ENCODE measurements around the gene ABHD2. TPM values are rescaled to one million over a fixed set of nuclear protein-coding genes. Genes with fewer than 3 reads are reported as not detected.
"Not testable (repeated sequence)": the region's sequence is repeated elsewhere in the genome, so short reads cannot be mapped to it uniquely, and the experiment has no call there.

Gene ABHD2
- polyA plus RNA-seq, 3 donors, result 26.5 to 31.7 (median 29.0) TPM

DNA sequence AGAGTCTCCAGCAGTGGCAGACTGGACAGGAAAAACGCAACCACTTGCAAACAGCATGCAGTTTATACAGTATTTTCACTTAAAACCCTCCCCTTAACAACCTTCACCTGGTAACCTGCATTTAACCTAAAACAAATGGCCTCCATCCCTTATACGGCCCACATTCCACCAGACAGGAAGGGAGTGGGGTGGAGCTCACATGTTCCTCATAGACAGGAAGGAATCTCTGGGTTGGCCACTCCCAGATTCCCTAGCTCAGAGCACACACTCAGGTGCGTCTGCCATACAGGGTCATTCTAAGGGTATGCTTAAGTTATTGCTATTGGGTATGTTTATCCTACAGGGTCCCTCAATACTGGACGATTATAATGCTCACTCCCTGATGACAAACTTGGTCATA, 16.8 kb upstream of the ABHD2 start:
- no peak for DNase-seq

DNA sequence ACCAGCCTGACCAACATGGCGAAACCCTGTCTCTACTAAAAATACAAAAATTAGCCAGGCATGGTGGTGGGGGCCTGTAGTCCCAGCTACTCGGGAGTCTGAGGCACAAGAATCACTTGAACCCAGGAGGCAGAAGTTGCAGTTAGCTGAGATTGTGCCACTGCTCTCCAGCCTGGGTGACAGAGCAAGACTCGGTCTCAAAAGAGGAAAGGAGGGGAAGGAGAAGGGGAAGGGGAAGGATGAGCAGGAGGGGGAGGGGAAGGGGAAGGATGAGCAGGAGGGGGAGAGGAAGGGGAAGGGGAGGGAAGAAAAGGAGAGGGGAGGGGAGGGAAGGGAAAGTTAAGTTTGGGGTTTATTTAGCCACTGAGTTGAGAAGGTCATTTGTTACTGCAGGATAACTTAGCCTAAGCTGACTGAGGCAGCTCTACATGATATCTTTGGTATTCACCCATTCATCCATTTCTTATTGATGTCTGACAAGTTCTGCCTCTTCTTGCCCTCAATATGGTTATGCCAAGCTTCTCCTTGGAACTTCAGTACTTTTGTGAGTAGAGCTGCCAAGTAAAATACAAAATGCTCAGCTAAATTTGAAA, 15.9 kb upstream of the ABHD2 start:
- no peak for DNase-seq

DNA sequence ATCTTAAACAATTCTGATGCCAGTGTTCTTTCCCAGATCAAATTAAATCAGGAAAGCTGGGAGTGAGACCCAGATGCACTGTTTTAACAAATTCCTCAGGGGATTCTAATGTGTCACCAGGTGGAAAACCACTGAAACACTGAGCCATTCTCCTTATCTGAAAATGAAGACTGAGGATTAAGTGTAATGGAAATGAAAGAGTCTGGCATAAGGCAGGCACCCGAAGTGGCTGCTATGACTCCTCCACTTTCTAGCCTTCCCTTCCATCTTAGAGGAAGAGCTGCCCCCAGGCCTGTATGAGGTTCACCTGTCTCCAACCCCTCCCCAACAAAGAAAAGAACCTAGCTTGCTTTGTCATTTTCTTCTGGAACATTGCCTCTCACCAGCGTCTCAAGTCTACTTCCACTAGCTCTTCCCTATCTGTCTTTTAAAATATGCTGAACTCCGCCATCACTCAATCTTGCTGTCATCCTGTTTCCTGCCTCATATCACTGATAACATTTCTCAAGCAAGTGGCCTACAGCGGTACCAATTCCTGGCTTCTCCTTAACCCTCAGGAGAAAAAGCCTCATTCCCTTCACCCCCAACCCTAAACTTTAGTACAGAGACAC, 13.7 kb upstream of the ABHD2 start:
- no peak for DNase-seq

DNA sequence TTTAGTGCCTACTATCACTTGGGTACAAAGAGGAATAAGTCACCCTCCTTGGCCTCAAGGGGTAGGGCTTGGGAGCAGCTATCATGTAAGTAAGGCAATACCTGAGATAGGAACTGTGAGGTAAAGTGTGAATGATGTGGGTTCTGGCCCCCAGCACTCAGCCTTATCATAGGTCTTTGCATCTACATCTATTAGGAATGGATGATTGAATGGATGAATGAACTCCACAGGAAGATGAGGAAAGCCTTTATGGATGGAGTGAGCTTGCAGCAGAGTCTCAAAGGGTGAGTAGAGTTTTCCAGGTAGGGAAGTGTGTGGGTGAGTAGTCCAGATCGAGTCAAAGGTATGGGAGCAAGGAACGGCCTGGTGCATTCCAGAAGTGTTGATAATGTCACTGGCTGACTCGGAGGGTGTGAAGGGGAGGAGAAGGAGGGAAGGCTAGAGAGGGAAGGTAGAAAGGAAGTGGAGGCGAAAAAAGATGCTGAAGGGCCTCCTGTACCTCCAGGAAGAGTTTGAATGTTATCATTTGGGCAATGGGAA, 13.1 kb upstream of the ABHD2 start:
- no peak for DNase-seq

DNA sequence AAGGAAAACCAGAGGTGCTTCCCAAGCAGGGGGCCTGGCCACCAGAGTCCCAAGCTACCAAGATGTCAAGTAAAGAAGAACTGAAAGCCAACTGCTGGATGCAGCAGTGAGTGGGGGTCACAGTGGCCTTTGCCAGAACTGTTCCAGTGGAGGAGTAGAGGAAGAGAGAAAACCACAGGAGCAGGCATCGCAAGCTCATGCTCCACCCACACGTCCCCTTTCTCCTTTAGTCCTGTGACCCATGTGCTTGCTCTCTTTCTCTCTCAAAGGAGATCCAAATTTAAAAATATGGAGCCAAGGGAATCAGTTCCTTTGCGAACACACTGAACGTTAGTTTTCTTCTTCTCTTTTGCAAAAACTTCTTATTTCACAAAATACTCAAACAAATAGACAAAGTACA, 12.4 kb upstream of the ABHD2 start:
- no peak for DNase-seq

DNA sequence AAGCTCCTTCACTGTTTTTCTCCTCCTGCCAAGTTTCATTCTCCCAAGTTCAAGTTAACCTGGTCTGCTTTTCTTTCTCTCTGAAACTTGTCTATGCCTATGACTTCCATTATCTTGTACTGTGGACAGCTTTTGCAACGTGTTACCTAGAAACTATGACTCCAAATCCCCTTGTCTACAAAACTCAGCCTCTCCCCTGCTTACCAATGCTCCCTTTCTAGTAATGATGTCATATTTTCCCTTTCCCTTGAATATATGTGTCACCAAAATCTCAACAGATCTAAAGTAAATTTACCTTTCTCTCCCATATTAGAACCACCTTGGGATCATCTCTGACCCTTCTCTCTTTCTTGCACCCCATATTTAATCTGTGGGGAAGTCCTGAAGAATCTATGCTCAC, 10.5 kb upstream of the ABHD2 start:
- DNase-seq, result no peak

DNA sequence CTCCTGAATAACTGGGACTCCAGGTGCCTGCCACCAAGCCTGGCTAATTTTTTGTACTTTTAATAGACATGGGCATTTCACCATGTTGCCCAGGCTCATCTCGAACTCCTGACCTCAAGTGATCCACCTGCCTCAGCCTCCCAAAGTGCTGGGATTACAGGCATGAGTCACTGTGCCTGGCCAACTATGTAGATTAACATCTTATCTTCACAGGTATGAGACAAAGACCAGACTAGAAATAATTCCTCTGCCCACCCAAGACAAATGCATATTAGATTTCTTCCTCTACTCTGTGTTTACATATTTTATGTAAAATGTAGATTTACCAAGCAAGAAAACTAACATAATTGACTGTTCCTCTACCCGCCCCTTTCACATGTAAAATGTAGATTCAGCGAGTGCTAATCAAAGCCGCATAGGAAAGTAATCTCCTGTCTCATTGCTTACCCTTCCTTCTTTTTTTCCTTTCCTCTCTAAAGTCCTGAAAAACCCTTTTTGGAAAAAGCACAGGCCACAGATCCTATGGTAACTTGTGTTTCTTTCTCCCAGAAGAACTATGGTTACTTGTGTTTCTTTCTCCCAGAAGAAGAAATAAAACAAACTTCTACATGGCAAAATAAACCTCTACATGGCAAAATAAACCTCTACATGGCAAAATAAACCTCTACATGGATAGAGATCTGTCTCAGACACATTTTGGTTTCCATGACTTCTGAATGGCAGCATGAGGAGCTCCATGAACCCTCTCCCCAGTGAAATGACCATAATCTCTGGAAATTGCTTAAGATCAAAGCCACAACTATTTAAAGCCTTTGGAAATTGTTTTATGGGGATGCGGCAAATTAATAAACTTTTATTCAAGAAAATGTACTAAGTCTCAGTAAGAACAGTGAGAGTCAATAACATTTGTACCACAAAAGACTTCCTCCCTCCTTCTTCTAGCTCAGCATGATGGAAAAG, 9.1 kb upstream of the ABHD2 start:
- DNase-seq, result no peak

DNA sequence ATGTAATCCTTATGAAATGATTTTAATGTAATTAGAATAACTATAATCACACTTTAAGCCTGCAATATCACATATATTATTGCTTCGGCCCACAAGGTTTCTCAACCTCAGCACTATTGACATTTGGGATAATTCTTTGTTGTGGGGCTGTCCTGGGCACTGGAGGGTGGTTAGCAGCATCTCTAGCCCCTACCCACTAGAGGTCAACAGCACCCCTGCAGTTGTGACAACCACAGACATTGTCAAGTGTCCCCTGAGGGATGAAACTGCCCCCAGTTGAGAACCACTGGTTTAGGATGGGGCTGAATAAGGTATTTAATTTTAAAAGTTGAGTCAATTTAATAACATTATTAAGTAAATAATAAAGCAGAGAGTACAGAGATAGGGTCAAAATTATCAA, 6.4 kb upstream of the ABHD2 start:
- DNase-seq, result no peak

DNA sequence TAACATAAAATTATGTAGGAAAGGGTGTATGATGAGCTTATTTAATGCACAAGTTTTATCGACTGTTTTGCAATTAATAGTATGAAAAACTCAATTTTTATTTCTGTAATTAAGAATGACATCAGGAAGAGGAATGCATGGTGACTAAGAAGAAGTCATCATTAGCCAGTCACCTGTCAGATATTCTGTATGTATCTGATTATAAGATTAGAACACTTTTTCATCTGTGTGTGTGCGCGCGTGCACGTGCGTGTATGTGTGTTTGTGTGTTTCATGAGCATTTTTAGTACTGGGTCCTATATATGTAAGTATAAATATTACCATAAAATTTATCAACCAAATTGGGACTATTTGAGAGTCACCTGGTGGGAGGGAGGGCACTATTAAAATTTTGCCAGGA, 5.0 kb upstream of the ABHD2 start:
- DNase-seq, result no peak

DNA sequence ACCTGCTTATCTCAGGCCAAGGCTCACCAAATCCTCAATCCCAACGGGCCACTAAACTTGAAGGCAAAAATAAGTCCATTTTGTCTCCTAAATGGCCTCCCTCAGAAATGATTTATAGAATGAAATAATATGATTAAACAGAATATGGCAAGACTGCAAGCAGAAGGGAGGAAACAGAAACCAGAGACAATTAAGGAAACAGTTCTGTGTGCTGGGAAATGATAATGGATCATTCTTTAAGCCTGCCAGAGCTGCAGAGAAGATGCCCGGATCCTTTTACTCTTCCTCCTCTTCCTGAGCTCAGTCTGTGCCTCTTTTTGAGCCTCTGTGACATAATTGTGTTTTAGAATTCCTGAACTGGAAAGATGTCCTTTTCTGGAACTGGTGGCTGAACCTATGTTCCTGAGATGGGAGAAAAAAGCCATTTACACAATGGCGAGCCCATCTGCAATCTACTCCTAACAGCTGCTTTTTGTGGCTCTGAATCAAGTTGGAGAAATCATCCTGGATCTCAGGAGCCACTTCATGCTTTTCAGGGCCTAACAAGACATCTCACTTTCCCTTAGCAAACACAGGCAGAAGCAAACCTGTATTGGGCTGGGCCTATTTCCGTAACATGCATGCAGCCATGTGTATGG, 2.8 kb upstream of the ABHD2 start:
- no peak for DNase-seq

DNA sequence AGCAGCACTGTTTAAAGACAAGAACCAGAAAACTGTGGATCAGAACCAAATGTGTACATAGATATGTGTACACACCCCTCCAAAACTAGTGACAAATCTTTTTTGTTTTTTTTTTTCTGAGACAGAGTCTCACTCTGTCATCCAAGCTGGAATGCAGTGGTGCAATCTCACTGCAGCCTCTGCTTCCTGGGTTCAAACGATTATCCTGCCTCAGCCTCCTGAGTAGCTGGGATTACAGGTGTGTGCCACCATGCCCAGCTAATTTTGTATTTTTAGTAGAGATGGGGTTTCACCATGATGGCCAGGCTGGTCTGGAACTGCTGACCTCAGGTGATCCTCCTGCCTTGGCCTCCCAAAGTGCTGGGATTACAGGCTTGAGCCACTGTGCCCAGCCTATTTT, 2.3 kb upstream of the ABHD2 start:
- DNase-seq, result not testable (repeated sequence)

DNA sequence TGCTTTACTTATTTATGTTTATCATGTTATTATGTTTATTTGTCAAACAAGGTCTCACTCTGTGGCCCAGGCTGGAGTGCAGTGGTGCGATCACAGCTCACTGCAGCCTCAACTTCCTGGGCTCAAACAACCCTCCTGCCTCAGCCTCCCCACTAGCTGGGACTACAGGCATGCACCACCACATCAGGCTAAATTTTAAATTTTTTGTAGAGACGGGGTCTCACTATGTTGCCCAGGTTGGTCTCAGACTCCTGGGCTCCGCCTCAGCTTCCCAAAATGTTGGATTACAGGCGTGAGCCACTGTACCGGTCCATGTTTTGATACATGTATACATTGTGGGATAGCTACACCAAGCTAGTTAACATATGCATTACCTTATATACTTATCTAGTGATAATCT, 1.9 kb upstream of the ABHD2 start:
- DNase-seq, result not testable (repeated sequence)

DNA sequence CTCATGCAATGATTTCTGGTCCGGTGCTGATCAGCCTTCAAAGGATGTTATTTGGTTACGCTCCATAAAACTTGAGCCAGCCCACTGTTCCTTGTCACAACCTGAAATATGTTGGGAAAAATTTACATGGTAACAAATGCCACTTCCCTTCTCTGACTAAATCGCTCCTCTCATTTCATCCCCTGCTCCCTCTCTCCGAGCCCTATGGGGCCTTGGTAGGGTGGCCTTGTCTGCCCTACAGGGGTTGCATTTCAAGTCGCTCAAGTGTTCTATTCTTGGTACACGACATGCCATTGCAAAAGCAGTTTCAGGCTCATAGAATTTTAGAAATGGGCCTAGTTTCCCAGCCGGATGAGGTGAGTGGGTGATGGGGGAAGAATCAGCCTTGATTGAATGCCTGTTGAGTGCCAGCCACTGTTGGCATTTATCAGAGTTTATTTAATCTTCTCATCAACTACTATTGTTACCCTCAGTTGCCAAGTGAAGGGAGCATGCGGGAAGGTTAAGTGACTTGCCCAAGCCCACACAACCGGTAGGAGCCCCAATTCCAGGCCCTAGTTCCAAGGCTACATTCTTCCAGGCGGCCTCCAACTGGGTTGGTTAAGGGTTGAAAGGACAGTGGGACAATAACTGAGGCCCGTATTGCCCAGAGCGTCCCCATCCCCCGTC, 961 bp upstream of the ABHD2 start:
- peak; percentile 62 for DNase-seq

DNA sequence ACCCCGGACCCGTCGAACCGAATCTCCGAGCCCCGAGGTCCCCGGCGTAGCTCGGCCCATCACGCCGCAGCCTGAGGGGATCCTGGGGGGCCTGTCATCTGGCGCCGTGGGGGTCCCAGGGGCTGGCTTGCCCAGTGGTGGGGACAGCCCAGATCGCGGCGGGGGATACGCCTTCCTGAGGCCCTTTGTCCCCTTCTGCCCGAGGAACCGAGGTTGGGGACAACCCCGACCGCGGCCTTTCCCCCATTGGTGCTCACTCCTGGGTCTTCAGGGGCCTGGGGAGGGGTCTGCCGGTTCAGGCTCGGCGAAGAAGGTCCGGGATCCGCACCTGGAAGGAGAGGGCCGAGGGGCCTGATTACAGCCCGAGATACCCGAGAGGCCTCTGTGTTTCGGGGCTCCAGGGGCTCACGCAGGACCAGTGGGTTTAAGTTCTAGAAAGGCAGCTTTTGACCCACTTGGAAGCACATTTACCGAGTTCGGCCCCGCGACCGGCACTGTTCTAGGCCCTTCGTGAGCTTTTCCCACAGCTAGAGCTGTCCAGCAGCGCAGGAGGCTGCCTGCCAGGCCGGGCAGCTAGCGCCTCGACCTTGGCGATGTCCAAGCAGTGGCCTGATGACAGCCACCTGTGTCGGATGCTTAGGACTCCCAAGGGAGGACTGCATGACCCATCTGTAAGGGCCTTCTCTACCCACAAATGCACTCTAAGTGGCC, 504 bp downstream of the ABHD2 start:
- DNase-seq, result no peak

DNA sequence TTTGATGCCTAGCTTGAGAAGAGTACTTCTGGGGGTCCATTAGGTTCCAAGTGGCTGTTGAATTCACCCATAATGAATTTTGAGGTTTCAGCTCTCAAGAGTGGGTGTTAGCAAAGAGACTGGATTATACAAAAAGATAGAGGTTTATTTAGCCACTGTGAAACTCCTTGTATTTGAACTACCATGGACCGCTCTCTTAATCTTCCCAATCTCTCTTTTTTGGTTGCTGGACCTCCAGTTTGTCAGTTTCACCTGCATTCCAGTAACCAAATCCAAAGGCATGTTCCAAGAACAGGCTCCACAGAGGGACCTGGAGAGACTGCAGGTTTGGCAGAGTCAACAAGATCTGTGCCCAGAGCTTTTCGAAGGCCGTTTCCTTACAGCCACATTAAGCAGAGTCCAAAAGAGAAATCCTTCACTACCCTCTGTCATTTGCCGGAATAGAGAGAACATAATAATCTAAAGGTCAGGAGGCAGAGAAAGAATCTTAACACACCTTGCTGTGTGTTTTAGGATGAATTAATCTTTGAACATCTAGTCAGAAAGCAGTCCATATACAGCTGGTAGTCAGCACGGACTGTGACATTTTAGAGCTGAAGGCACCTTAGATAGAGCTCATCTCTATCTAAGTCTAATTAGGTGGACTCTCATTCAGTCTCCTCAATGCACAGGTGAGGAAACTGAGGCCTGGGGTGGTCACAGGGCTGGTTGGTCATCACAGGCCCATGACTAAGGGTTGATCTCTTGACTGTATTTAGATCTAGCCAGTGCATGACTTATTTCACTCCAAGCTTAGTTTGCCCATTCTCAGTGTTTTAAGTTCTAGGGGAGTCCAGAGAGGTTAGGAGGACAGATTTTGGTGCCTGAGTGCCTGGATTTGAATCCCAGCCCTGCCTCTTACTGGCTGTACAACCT, 1.3 kb downstream of the ABHD2 start:
- no peak for DNase-seq

DNA sequence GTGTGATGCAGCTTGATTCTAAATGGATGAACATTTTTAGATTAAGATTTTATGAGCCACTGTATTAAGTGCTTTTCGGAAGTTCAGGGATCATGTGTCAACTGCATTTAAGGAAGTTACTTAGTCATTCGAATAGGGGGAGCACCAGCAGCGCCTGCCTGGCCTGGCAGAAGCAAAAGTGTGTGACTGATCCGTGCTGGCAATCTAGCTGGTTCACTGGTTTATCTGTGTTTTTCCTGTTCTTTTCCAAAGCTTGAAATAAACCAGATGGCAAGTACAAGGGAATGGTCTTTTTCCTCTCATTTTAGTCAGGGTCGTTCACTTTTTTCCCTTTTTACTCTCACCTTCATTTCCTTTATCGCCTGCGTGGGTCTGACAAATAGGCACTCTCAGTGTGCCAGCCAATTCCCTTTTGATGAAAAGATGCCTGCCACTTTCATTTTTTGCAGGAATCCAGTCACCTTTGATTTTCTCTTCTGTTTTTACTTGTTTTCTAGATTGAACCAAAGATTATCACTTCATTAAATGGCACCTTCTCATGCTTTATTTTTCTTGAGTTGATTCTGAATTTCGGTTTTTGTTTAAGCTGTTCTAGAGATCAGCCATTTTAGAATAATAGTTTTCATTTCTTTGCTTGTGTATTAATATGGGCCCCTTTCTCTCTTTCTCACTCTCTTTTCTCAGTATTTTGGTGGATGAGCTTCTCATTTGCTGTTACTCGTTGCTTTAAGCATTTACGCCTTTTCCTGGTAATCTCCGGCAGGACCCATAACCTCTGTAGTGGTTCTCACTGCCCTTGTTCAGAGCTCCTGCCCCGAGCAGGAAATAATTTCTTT, 2.8 kb downstream of the ABHD2 start:
- DNase-seq, result no peak

DNA sequence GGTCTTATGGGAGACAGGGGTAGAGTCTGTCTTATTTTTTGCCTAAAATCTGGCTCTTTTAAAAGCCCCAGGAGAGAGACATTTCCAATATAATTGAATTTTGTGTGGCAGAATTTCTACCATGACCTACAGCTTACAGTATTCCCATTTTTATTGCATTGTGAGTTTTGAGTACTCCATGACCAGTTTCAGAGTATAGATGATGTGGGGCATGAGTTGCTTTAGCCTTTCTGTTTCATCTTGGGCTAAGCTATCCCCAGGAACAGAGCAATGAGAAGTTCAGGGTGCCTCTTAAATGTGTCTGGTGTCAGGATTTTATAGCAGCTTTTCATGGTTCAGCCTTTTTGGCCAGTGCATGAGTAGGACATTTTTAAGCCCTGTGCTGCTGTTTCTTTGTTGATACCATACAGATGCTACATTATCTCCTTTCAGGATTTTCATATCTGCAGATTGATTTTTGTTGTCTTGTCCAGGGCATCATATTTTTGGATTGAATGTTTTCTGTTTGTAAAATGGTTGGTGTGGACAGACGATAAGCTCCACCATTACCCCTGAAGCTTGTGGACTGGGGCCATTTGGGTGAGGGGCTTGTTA, 3.5 kb downstream of the ABHD2 start:
- DNase-seq, result no peak

DNA sequence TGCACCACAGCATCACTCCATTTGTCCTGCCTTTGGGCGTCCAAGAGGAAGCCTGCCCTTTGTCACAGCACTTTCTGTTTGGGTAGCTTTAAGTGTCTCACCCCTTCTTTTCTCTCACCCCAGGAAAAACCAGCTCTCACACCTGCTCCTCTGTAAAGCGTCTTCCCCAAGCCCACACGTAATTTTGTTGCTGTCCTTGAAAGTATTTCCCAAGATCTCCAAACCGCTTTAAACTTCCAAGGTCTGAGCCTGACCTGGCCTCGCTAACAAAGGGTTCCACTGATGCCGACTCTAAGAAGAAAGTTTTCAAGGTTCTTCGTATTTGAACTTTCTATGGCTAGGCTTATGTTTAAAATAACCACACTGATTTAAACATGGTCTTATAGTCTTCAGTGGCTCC, 5.3 kb downstream of the ABHD2 start:
- DNase-seq, result no peak

DNA sequence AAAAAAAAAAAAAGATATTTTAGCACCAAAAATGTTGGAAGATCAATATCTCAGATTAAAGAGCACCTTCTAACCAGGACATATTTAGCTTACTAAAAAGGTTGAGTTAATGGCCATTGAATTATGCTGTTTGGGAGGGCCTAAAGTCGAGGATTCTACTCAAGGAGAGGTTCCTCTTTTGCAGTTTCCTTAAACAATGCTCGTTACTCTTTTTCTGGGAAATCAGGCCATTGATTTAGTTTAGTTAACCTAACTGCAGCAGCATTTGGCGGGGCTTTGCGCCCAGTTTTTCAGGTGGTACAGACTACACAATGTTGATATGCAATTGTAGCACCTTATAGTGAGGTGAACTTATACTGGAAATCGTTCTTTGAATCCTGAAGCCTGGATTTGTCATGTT, 6.8 kb downstream of the ABHD2 start:
- DNase-seq, result no peak

All from renal pelvis (tissue), 4 donors.